HG02759 (cell line): Measurements from ENCODE around the gene TECTA.
"Not testable (repeated sequence)": the region's sequence is repeated elsewhere in the genome, so short reads cannot be mapped to it uniquely, and the experiment has no call there.

ENCODE experiments used
- ATAC-seq: cut with Tn5 transposase; IDR thresholded peaks from one replicate; pipeline ENCODE4 v1.9.1; 2021; ENCODE audit warnings: mild to moderate bottlenecking, moderate library complexity; ENCODE audit not compliant: unreplicated experiment

The TECTA gene

DNA sequence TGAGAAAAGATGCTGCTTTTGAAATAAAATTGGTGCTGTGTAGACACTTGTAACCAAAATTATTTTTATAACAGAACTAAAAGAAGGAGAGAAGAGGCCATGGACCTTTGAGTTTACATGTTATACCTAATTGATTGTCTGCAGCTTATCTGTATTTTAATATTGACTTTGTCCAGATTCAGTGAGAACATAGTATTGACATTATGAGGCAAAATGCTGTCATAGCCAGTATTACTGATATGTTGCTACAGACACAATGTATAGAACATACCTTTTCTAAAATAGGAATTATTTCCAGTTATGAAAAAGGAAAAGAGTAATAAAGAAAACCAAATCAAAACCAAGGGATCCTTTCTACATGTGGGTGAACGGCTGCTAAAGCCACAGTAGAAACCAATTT lies 11.5 kb upstream of the TECTA start:
- no peak for ATAC-seq

DNA sequence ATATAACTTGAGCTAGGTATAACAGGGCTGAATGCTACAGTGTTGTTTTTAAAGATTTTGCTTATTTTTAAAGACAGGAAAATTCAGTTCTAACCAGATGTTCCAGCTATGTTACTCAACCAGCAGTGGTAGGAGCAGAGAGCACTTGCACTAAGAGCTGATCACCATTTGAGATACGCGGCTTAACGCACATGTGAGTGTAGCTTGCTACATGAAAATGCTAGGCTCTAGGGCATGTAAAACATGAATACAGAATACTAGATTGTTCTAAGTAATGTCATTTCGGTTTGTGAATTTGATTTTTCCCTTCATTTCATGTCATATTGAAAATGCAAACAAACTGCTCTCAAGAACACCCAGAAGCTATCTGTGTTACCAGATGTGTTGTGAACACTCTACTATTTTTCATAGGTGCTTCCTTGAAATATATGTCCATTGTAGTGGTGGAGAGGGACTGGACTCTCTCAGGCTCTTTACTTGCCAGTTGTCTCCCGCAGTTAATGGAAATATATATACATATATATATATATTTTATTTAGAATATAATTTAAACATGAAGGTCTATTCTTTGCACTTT lies 10.8 kb upstream of the TECTA start:
- no peak for ATAC-seq

GRCh38 chr11:121091492-121092152 lies 9.4 kb upstream of the TECTA start:
- ATAC-seq: no peak

DNA sequence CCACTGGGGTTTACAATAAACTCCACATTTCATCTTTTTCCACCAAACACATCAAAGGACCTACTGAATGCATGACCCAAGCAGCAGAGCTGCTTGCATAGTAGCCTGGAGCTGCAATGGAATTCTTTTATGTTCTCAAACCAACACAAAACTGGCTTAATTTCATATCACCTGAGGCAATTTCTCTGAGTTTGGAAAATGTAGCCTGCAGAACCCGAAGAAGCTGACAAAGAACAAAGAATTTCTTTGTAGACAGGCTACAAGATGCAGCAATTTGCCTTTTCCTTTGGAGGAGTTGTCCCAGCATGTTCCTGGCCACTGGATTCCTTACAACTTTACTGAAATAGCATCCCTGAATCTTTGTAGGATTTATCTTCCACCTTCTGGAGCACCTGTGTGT lies 5.5 kb upstream of the TECTA start:
- ATAC-seq: no peak

DNA sequence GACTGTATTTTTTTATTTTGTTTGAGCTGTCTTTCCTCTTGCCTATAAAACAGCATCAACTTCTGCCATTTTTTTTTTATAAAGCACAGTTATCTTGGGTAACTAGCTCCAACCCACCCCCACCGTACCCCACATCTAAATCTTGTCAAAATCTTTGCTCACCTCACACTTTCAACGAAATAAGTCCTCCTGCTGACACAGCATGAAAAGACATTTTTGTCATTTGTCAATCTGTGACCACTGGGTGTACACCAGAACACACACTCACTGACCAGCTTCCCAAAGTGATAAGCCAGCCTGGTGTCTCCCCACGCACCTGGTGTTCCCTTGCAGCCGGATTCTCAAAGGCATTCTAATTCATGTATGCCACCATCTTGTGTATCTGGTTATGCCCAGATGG lies 1.7 kb upstream of the TECTA start:
- no peak for ATAC-seq

GRCh38 chr11:121099885-121100284 lies 1.2 kb upstream of the TECTA start:
- ATAC-seq: no peak

GRCh38 chr11:121104312-121104762 lies 3.3 kb downstream of the TECTA start:
- no peak for ATAC-seq

DNA sequence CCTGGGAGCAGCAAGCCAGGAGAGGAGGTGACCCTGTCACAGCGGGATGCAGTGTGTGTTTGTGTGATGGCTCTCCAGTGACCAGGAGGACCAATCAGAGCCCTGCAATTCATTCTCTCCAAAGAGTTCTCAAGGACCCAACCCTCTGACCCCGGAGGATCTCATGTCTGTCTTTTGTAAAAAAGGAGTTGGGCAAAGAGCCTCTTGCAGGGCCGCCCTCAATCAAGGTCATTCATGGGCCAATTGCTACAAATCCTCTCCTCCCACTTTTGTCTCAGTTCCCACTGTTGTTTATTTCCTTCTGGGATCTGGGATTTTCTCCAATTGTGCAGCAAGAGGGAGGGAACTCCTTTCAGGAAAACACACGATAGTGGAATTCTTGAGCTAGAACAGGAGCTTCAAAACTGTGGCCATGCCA lies 4.0 kb downstream of the TECTA start:
- ATAC-seq: no peak

DNA sequence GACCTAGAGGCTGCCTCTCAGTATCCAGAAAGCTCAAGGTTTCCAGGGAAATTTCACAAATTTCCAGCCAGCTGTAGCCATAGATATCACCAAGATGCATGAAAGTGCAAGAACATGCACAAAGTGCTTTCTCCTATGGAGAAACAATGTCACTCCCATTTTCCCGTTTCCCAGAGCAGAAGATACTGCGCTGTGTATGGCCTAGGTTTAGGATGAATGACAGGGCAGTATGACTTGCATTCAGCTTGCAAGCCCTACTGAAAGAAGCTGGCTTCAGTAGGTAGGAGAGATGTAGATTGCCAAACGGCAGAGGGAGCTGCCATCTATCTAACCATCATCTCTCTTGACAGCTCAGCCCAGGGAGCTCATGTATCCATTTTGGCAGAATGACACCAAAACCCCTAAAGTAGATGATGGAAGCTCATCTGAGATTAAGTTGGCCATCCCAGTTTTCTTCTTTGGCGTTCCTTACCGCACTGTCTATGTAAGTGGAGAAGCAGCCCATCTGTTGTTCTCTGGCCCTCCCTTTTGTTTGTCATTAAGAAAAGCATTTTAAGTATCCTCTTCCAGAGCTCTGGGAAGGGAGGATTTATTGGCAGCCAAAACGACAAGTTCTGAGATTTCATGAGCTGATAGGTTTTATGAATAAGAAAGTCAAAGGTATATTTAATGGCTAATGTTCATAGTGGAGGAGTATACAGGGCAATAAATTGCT lies 4.6 kb downstream of the TECTA start:
- no peak for ATAC-seq

- ATAC-seq: no peak
Measured at GRCh38 chr11:121106812-121107211, 5.8 kb downstream of the TECTA start.

GRCh38 chr11:121108413-121108812 lies 7.4 kb downstream of the TECTA start:
- no peak for ATAC-seq

DNA sequence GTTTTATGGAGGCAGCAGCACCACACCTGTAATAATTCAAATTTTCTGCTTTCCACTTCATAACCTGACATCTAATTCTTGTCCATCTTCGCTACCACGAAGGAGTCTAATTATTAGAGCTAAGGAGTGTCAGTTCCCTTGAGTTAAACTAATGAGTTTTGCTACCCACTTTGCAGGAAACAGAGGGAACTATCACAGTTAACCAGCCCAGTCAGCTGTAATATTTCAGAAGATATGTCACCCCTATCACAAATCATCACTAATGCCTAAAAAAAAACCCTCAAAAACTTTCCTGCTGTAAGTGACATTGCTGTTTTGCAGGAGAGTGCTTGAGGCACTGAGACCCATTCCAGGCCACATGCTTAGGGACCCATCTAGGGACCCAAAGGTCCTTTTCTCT lies 8.4 kb downstream of the TECTA start:
- no peak for ATAC-seq

DNA sequence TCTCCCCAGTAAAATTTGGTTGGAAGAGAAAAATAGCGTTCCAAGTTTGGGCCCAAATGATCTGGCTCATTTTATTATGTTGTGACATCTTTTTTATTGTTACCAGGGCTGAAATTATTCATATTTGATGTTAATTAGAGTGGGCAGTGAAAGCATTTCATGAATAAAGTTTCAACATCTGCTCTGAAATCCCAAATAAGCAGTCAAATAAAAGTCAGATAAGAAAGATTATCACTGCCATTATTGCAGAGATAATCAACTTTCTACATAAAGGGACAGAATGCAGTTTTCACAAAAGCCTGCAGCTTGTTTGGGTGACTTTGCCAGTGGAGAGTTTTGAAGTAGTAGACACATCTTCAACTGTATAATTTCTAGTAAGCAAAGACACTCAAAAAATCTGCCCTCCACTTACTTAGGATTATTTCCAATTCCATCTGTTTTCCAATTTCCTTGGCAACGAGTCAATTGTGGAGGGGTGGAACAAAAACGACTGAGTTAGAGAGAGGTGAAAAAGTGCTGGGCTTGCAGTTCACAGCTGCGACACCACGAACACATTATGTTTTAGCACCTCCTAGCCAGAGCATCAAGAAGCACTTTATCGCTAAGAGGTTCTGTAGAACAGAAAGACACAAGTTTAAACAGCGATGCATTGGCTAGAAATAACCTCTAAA lies 9.0 kb downstream of the TECTA start:
- ATAC-seq: no peak

DNA sequence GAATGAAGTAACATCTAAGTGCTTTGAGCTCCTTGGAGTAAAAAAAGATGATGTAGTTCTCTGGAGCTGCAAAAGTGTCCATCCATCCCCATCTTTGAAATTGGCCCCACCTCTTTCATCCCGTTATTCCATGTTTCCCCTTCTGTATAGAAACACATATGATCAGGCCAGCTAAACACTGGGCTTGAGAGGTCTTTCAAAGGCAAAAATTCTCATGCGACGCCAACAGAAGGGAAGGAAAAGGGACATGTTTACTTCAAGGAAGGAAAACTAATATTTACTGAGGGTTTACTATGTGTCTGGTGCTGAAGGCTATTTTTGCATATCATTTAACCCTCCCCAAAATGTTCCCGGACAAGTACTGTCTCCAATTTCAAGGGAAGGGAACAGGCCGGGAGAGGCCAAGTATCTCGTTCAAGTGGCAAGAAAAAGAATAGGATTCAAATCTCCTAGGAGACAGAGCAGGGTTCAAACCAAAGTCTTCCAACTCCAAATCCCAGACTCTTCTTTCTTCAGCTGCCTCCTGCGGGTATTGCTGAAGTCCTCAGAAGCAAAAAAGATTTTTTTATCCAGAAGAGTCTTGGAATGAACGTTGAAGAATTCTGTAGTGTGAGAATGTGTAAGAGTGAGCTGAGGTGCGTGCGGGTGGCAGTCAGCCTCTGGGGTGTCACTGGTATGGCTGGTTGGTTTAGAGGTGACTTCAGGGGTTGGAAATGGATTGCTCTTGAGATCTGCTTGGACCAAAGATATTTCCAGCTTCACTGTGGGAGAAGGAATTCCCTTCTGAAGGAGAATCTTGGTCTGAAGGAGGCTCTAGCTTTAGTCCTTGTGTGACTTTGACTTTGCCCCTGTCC lies 10.1 kb downstream of the TECTA start:
- ATAC-seq: no peak

DNA sequence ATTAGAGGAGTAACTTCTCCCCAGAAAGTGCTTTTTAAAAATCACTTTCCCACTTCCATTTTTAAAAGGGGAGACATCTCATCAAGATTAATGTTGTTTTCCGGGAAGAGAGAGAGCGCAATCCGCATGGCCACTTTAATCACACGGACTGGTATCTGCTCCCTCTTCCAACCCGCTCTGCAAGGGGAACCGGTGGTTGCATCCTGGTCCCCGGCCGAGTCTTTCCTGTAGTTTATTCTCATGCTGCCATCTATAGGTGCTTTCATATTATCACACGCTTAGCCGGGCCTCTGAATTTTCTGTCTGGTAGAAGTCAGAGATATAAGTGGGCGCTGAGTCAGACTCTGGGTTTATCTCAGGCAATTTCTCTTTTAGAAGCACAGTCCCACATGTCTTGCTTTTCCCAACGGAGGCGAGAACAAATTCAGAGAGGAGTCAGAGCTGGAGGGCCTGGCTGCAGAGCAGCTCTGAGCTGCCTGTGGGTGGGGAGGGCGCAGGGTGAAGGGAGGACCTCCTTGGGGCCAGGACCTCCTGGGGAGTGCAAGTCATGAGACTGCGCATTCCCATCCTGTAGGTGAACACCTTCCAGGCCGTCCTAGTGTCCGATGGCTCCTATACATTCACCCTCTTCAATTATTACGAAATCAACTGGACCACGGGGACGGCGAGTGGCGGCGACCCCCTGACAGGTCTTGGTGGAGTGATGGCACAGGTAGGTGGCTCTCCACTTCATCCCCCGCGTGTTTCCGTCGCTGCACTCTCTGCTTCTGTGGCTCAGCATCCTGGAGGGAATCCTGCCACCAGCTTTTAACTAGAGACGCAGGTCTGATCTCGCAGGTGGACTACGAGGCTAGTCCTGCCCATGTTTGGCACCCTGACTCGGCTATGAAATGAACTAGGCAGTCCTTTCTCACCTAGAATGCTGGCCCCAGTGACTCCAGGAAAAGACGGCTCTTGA lies 11.7 kb downstream of the TECTA start:
- no peak for ATAC-seq

DNA sequence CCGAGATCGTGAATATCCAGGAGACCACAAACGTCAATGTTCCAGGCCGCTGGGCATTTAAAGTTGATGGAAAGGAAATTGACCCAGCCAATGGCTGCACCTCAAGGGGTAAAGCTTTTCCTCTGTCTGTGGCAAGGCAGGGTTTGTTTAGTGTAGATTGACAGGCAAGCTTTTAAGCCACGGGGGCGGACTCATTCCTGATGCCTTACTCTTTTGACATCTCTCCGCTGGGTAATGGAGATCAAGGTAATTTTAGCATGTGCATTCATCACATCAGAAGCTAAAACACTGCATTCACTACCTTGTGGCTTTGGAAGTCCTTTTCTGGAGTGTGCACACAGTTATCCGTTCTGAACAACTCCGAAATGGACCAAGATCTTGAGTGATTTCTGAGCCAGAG lies 12.6 kb downstream of the TECTA start:
- no peak for ATAC-seq

- ATAC-seq: not testable (repeated sequence)
Measured at GRCh38 chr11:121115024-121115423, 14.0 kb downstream of the TECTA start.

DNA sequence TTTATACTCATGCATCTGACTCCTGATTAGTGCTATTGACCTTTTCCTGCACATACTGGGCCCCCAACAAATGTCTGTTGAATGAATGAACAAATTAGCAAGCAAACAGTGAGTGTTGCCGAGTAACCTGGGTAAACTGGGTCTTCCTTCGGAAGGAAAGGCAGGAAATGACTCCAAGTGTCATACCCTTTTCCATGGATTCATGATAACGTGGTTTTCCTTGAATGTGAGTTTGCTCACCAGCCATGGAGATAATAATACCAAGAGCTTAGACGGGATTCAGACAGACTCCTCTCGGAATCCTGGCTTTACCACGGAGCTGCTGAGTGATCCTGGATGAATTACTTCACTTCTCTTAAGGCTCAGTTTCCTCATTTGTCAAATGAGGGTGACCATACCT lies 16.7 kb downstream of the TECTA start:
- ATAC-seq: no peak

DNA sequence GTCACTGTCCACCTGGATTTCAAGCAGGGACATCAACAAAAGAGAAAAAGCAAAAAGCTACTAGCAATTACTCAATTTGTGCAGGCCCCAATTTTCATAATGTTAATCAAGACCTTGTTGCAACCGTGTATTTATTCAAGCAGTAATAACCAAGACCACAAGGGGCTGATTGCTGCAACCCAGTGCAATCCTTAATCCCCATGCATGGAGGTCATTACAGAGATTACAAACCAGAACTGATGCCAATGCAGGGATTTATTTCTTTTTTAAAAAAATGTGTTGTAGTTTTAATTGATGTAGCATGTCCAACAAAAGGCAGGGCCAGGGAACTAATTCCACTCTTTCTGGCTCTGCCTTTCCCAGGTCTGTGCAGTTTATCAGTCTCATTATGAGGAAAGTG lies 18.4 kb downstream of the TECTA start:
- ATAC-seq: no peak

DNA sequence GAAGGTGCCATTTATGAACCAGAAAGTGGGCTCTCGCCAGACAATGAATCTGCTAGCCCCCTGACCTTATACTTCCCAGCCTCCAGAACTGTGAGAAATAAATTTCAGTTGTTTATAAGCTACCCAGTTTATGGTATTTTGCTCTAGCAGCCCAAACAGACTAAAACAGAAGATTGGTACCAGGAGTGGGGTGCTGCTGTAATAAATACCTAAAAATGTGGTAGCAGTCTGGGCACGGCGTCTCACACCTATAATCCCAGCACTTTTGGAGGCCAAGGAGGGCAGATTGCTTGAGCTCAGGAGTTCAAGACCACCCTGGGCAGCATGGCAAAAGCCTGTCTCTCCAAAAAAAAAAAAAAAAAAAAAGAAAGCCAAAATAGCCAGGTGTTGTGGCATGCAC lies 21.3 kb downstream of the TECTA start:
- ATAC-seq: no peak
